GM12878 (cell line): Measurements from ENCODE around the gene CENPH. TPM values are rescaled to one million over a fixed set of nuclear protein-coding genes. Genes with fewer than 3 reads are reported as not detected.
A peak's percentile ranks its signal among the peaks of the same experiment; 100 is the strongest.

Source experiments
- ATAC-seq: fragments of 200-7000 bp; cut with Tn5 transposase; 3 replicates; pipeline ENCODE4 v1.9.1; 2020; ENCODE audit warnings: mild to moderate bottlenecking, moderate library complexity
- BruUV-seq: library from RNA; stranded (reverse); fragments of 400-500 nt; replicated peaks from 2 replicates; lab custom pipeline; 2021; lab: Mats Ljungman, UMichigan
- CTCF ChIA-PET: fragments of 300-600 bp; sonication (Branson Sonifier 250); formaldehyde crosslinking; extraction: SDS; loops from one replicate; lab custom pipeline; 2021; ENCODE audit warnings: inconsistent platforms; lab: Yijun Ruan, JAX
- POLR2A ChIA-PET: fragments of 350-600 bp; formaldehyde crosslinking; extraction: SDS; loops from one replicate; lab custom pipeline; 2021; ENCODE audit warnings: inconsistent platforms; lab: Charles Lee
- RAD21 ChIA-PET: fragments of 300-600 bp; sonication (Branson Sonifier 250); formaldehyde crosslinking; loops from one replicate; lab custom pipeline; 2023; ENCODE audit warnings: antibody characterized with exemption; ENCODE audit not compliant: unreplicated experiment; lab: Charles Lee
- SMC1A ChIA-PET: fragments of 300-600 bp; sonication (Branson Sonifier 250); formaldehyde crosslinking; loops from one replicate; lab custom pipeline; 2023; ENCODE audit not compliant: unreplicated experiment, uncharacterized antibody; lab: Charles Lee
- DNase-seq: peaks from one replicate; pipeline ENCODE4 v3.0.0-alpha.2; 2011; ENCODE audit warnings: low read depth, low spot score
- FAIRE-seq: peaks from 3 replicates; lab custom pipeline; 2011; peaks lifted over from hg19 to GRCh38; lab: Jason Lieb, UNC
- H2AFZ ChIP-seq: 2 replicates; pipeline ENCODE4 v1.6.0; 2011; ENCODE audit warnings: low read depth, low read length, control low read depth; ENCODE audit not compliant: control insufficient read depth
- H3K27ac ChIP-seq: 2 replicates; pipeline ENCODE4 v1.5.1; 2011; ENCODE audit warnings: control low read depth; ENCODE audit not compliant: control insufficient read depth, insufficient read depth
- H3K27me3 ChIP-seq, 2 experiments: replicated peaks in 1 of 2; 2 replicates each; pipeline versions ENCODE4 v1.6.0 to v1.6.1; 2011; ENCODE audit warnings: low read length in 1 of 2; ENCODE audit not compliant: control insufficient read depth in 2 of 2, insufficient read depth in 2 of 2
- H3K36me3 ChIP-seq, 2 experiments: 2 replicates each; pipeline ENCODE4 v1.5.1; 2011; ENCODE audit warnings: low read length in 1 of 2; ENCODE audit not compliant: control insufficient read depth in 2 of 2, insufficient read depth in 2 of 2
- H3K4me1 ChIP-seq: 2 replicates; pipeline ENCODE4 v1.6.1; 2011; ENCODE audit warnings: mild to moderate bottlenecking, low read length, moderate library complexity, mixed read lengths; ENCODE audit not compliant: control insufficient read depth, insufficient read depth
- H3K4me2 ChIP-seq: 2 replicates; pipeline ENCODE4 v1.6.0; 2011; ENCODE audit warnings: control low read depth; ENCODE audit not compliant: control insufficient read depth, insufficient read depth
- H3K4me3 ChIP-seq: fragments of 200-600 bp; sonication (generic); 2 replicates; pipeline ENCODE4 v1.5.1; 2016
- H3K79me2 ChIP-seq: 2 replicates; pipeline ENCODE4 v1.6.0; 2011; ENCODE audit warnings: low read length; ENCODE audit not compliant: control insufficient read depth, insufficient read depth
- H3K9ac ChIP-seq: 2 replicates; pipeline ENCODE4 v1.8.0; 2011; ENCODE audit warnings: low read length, control low read depth, mixed read lengths; ENCODE audit not compliant: control insufficient read depth, insufficient read depth
- H3K9me3 ChIP-seq: replicated peaks from 3 replicates; pipeline ENCODE4 v1.5.1; 2011; ENCODE audit warnings: mild to moderate bottlenecking, low read length; ENCODE audit not compliant: control insufficient read depth, insufficient read depth
- H4K20me1 ChIP-seq: 2 replicates; pipeline ENCODE4 v1.6.0; 2011; ENCODE audit not compliant: control insufficient read depth, insufficient read depth
- BMI1 ChIP-seq: fragments of 450-650 bp; IDR thresholded peaks from 2 replicates; pipeline ENCODE4 v1.6.1; 2016; ENCODE audit warnings: mild to moderate bottlenecking, moderate library complexity, borderline replicate concordance
- CBX3 ChIP-seq: fragments of 200-600 bp; sonication (generic); IDR thresholded peaks from 2 replicates; pipeline ENCODE4 v1.6.1; 2016; ENCODE audit warnings: low read depth, borderline replicate concordance
- CEBPB ChIP-seq, 2 experiments: fragments of 150-350 bp in 1 of 2; IDR thresholded peaks; 2 replicates each; pipeline ENCODE4 v1.6.1; 2012 to 2014; ENCODE audit warnings: low read depth in 2 of 2, low read length in 2 of 2, borderline replicate concordance in 1 of 2, inconsistent platforms in 1 of 2
- CHD2 ChIP-seq: IDR thresholded peaks from 2 replicates; pipeline ENCODE4 v1.6.1; 2011; ENCODE audit warnings: low read depth, low read length, improper control_type of control experiment, borderline replicate concordance
- HDAC6 ChIP-seq: fragments of 200-600 bp; sonication (generic); IDR thresholded peaks from one replicate; pipeline ENCODE4 v1.8.0; 2017; ENCODE audit warnings: antibody characterized with exemption; ENCODE audit not compliant: unreplicated experiment
- KAT2A ChIP-seq: conservative IDR thresholded peaks from 2 replicates; pipeline ENCODE4 v1.6.1; 2011; ENCODE audit warnings: low read depth, low read length; ENCODE audit not compliant: control insufficient read depth
- RAD51 ChIP-seq: fragments of 450-650 bp; IDR thresholded peaks from 2 replicates; pipeline ENCODE4 v1.6.1; 2016; ENCODE audit warnings: moderate library complexity, mild to moderate bottlenecking, inconsistent platforms
- REST ChIP-seq: IDR thresholded peaks from 2 replicates; pipeline ENCODE4 v1.6.1; 2012; ENCODE audit warnings: mild to moderate bottlenecking, low read depth, low read length
- SKIL ChIP-seq: fragments of 450-650 bp; IDR thresholded peaks from 2 replicates; pipeline ENCODE4 v1.6.1; 2017; ENCODE audit warnings: mild to moderate bottlenecking, low read depth, inconsistent platforms; ENCODE audit not compliant: poor library complexity, severe bottlenecking
- TBL1XR1 ChIP-seq: IDR thresholded peaks from 2 replicates; pipeline ENCODE4 v1.6.1; 2012; ENCODE audit warnings: low read depth, low read length, improper control_type of control experiment
- WGBS: methylation state at CpG from one replicate; pipeline ENCODE4 v1.1.6; 2016; ENCODE audit warnings: low lambda C conversion rate; ENCODE audit not compliant: insufficient replicate concordance, insufficient coverage; ENCODE audit errors: missing lambda C conversion rate; 5-methylcytosine and 5-hydroxymethylcytosine counted together
- in situ Hi-C: fragments of 300-500 bp; cut with MboI; formaldehyde crosslinking; loops from 9 replicates; pipeline ENCODE4 v1.14.3; 2018; ENCODE audit warnings: mixed read lengths
- intact Hi-C: fragments of 100-400 bp; cut with micrococcal nuclease; formaldehyde crosslinking; loops from one replicate; pipeline ENCODE4 v1.14.2; 2022; ENCODE audit not compliant: unreplicated experiment
- polyA plus RNA-seq, 11 experiments: library from polyadenylated mRNA; depleted of rRNA in 4 of 11; unstranded in 6 of 11; stranded (reverse) in 5 of 11; fragments of >200 nt; fragmentation: Nextera tagmentation in 4 of 11; fragmentation: Illumina TruSeq in 1 of 11; extraction: Ambion mirVana in 4 of 11; extraction: Trizol in 1 of 11; gene quantifications; 1 replicate in 1 of 11; 2 replicates in 10 of 11; pipeline versions ENCODE4 v1.2.1 to v1.2.3, GENCODE V29; 2011 to 2016; ENCODE audit warnings: inconsistent platforms in 2 of 11, missing spikeins in 2 of 11, low read depth in 1 of 11
- total RNA-seq, 4 experiments: library from RNA; depleted of rRNA in 3 of 4; stranded (reverse); fragments of >200 nt in 3 of 4; fragmentation: Illumina TruSeq in 1 of 4; extraction: Trizol in 1 of 4; gene quantifications; 2 replicates each; pipeline versions ENCODE4 v1.2.1 to v1.2.3, GENCODE V29; 2013 to 2021
- TF ChIP-seq, protein P1 (sequence below): fragments of 450-650 bp; formaldehyde crosslinking; IDR thresholded peaks from 2 replicates; pipeline ENCODE4 v1.4.0; 2020; ENCODE audit warnings: mild to moderate bottlenecking, moderate library complexity

CENPH gene
- total and polyA plus RNA-seq, 10 of the 15 experiments (the other 5 are each of a cell fraction or from before 2014, with no cell fraction given), result 7.3 to 65.6 (median 45.9) TPM

GRCh38 chr5:69188811-69189161, 597 bp upstream of the CENPH start:
- ChIA-PET POLR2A (interaction anchor here (1.1 to 1.8 kb wide), 4 partner anchors 11 to 22 kb away, joined by 4 to 8 read pairs (median 5); partner anchors contain the start of gene CCNB1), RAD21 (no interaction called here), CTCF (interaction anchor here (1.7 kb wide), 1 partner anchor 20 kb away, joined by 4 read pairs; no protein-coding TSS in a partner anchor), SMC1A (interaction anchor here (0.6 to 2.5 kb wide), 4 partner anchors 12 to 76 kb away, joined by 3 to 9 read pairs (median 6); partner anchors contain the start of gene CDK7)
- peak overlapping the region; percentile 85 for H3K9ac ChIP-seq
- no peak for ATAC-seq
- in situ Hi-C loops (no loop called here), intact Hi-C loops (loop anchor here (2.0 to 5.0 kb wide), 2 partner anchors 22 to 96 kb away; partner anchors contain the start of genes CCNB1 and SLC30A5)
- H3K27ac ChIP-seq, result 0 out of 2 replicates have a peak overlapping the region, but pooled peaks have one; percentile 85
- no peaks in the 10 kb centered on the region for H3K27me3 ChIP-seq
- 21% methylated on average over 8 of the region's 8 CpGs for WGBS
- TF ChIP-seq SKIL (no peak), TBL1XR1 (no peak), CHD2 (no peak), CEBPB (IDR thresholded peaks at IDR 0.05; ENCODE audit: borderline replicate concordance in 1 of 2, low read depth in 2 of 2, low read length in 2 of 2) (no peak), RAD51 (no peak), CBX3 (no peak), REST (no peak), BMI1 (no peak), KAT2A (no peak), HDAC6 (no peak)
- TF ChIP-seq, protein P1, sequence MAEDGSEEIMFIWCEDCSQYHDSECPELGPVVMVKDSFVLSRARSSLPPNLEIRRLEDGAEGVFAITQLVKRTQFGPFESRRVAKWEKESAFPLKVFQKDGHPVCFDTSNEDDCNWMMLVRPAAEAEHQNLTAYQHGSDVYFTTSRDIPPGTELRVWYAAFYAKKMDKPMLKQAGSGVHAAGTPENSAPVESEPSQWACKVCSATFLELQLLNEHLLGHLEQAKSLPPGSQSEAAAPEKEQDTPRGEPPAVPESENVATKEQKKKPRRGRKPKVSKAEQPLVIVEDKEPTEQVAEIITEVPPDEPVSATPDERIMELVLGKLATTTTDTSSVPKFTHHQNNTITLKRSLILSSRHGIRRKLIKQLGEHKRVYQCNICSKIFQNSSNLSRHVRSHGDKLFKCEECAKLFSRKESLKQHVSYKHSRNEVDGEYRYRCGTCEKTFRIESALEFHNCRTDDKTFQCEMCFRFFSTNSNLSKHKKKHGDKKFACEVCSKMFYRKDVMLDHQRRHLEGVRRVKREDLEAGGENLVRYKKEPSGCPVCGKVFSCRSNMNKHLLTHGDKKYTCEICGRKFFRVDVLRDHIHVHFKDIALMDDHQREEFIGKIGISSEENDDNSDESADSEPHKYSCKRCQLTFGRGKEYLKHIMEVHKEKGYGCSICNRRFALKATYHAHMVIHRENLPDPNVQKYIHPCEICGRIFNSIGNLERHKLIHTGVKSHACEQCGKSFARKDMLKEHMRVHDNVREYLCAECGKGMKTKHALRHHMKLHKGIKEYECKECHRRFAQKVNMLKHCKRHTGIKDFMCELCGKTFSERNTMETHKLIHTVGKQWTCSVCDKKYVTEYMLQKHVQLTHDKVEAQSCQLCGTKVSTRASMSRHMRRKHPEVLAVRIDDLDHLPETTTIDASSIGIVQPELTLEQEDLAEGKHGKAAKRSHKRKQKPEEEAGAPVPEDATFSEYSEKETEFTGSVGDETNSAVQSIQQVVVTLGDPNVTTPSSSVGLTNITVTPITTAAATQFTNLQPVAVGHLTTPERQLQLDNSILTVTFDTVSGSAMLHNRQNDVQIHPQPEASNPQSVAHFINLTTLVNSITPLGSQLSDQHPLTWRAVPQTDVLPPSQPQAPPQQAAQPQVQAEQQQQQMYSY, result no peak
- no peaks in the 10 kb centered on the region for H3K9me3 ChIP-seq
- peak overlapping the region; percentile 91 for H2AFZ ChIP-seq
- DNase-seq, result no peak
- H3K4me2 ChIP-seq, result peak overlapping the region; percentile 97
- peaks cover 1 to 2% of the 10 kb centered on the region in 2 experiments; a peak in 2 of 4 replicates for H3K36me3 ChIP-seq
- H3K4me1 ChIP-seq, result peaks cover 5% of the 10 kb centered on the region; the same call in 1 of the 2 replicates
- peaks cover 5% of the 10 kb centered on the region for H3K79me2 ChIP-seq
- no peaks in the 10 kb centered on the region for H4K20me1 ChIP-seq
- peak overlapping the region; percentile 93 for H3K4me3 ChIP-seq
- BruUV-seq, result TSS peak; percentile 98
- no peak for FAIRE-seq
